ENCODE data around the gene ABCF3.
A peak's percentile ranks its signal among the peaks of the same experiment; 100 is the strongest.

ABCF3 gene

GRCh38 chr3:184178521-184179138, 7.4 kb upstream of the ABCF3 start:
- TF ChIP-seq ZFX (IDR thresholded peaks at IDR 0.05), result no peak
- TF ChIP-seq, protein P1, sequence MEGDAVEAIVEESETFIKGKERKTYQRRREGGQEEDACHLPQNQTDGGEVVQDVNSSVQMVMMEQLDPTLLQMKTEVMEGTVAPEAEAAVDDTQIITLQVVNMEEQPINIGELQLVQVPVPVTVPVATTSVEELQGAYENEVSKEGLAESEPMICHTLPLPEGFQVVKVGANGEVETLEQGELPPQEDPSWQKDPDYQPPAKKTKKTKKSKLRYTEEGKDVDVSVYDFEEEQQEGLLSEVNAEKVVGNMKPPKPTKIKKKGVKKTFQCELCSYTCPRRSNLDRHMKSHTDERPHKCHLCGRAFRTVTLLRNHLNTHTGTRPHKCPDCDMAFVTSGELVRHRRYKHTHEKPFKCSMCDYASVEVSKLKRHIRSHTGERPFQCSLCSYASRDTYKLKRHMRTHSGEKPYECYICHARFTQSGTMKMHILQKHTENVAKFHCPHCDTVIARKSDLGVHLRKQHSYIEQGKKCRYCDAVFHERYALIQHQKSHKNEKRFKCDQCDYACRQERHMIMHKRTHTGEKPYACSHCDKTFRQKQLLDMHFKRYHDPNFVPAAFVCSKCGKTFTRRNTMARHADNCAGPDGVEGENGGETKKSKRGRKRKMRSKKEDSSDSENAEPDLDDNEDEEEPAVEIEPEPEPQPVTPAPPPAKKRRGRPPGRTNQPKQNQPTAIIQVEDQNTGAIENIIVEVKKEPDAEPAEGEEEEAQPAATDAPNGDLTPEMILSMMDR (conservative IDR thresholded peaks at IDR 0.05), result no peak
- no peak overlapping the region for H3K27ac ChIP-seq

GRCh38 chr3:184180165-184180564, 5.8 kb upstream of the ABCF3 start:
- H3K27ac ChIP-seq, result no peak overlapping the region
- TF ChIP-seq, protein P1 (conservative IDR thresholded peaks at IDR 0.05), result no peak
- TF ChIP-seq ZFX (IDR thresholded peaks at IDR 0.05), result no peak

- TF ChIP-seq, protein P1 (conservative IDR thresholded peaks at IDR 0.05), result no peak
- TF ChIP-seq ZFX (IDR thresholded peaks at IDR 0.05), result no peak
- no peak overlapping the region for H3K27ac ChIP-seq
Observed at GRCh38 chr3:184181596-184181995, 4.4 kb upstream of the ABCF3 start.

GRCh38 chr3:184183679-184184078, 2.3 kb upstream of the ABCF3 start:
- no peak for TF ChIP-seq ZFX (IDR thresholded peaks at IDR 0.05)
- TF ChIP-seq, protein P1 (conservative IDR thresholded peaks at IDR 0.05), result no peak

GRCh38 chr3:184184546-184185230, 1.3 kb upstream of the ABCF3 start:
- H3K27ac ChIP-seq, result peak overlapping the region; percentile 97; the same call in 1 of the 2 replicates
- TF ChIP-seq, protein P1 (conservative IDR thresholded peaks at IDR 0.05), result no peak
- TF ChIP-seq ZFX (IDR thresholded peaks at IDR 0.05), result no peak

More at GRCh38 chr3:184183679-184184078, 2.3 kb upstream of the ABCF3 start:
- H3K27ac ChIP-seq, result no peak overlapping the region

DNA sequence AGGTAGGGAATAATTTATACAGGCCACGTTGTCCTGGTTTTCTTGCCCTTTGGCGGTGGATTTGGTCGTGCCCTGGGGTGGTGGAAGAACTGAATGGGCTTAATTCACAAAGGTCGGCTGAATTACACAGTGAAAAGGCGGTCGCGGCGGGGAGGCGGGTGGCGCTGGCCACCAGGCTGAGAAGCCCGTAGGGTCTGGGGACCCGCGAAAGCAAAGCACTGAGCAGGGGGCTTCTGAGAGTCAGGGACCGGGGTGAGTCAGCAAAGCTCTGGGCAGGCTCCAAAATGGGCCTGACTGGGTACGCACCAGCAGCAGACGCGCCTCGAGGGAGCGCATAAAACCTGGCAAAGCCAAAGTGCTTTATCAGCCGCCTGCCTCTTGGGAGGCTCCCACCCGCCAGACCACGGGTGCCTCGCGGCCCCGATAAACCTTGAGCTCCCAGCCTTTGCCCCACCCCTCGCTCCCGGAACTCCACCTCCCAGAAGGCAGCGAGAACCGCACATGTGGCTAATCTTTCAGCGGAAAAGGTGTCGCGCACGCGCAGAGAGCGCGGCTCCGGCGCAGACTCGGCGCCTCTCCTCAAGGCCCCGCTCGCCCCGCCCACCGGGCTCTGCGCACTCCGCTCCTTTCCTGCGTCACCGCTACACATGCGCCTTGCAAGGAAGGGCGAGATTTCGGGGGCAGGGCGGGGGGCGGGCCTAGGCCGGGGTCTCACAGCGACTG, 377 bp upstream of the ABCF3 start:
- TF ChIP-seq, protein P1 (conservative IDR thresholded peaks at IDR 0.05), result no peak
- TF ChIP-seq ZFX (IDR thresholded peaks at IDR 0.05), result no peak

GRCh38 chr3:184186902-184187207, 856 bp downstream of the ABCF3 start:
- H3K27ac ChIP-seq, result peak overlapping the region; percentile 97
- TF ChIP-seq ZFX (IDR thresholded peaks at IDR 0.05), result no peak
- TF ChIP-seq, protein P1 (conservative IDR thresholded peaks at IDR 0.05), result no peak

More for the DNA sequence above, 377 bp upstream of the ABCF3 start:
- H3K27ac ChIP-seq, result peak overlapping the region; percentile 97

Data from C4-2B (cell line).